HepG2 (cell line): ENCODE measurements around the gene PPP1R18. TPM values are rescaled to one million over a fixed set of nuclear protein-coding genes. Genes with fewer than 3 reads are reported as not detected.

Experiments used
- AKAP8 ChIP-seq: sonication (generic); formaldehyde crosslinking; IDR thresholded peaks from 2 replicates; pipeline ENCODE4 v1.5.1; 2020; ENCODE audit warnings: mild to moderate bottlenecking, missing genetic modification reagents
- HHEX ChIP-seq: IDR thresholded peaks from 2 replicates; pipeline ENCODE4 v1.6.1; 2016; ENCODE audit warnings: control low read depth
- KLF12 ChIP-seq: sonication (generic); formaldehyde crosslinking; IDR thresholded peaks from 2 replicates; pipeline ENCODE4 v1.4.0; 2020; ENCODE audit warnings: missing genetic modification reagents, borderline replicate concordance
- NFATC3 ChIP-seq: sonication (generic); formaldehyde crosslinking; IDR thresholded peaks from 2 replicates; pipeline ENCODE4 v1.5.1; 2020; ENCODE audit warnings: mild to moderate bottlenecking, missing genetic modification reagents
- SATB2 ChIP-seq: sonication (generic); formaldehyde crosslinking; IDR thresholded peaks from 2 replicates; pipeline ENCODE4 v1.5.0; 2020; ENCODE audit warnings: missing genetic modification reagents
- SIX1 ChIP-seq: sonication (generic); formaldehyde crosslinking; IDR thresholded peaks from 2 replicates; pipeline ENCODE4 v1.4.0; 2020; ENCODE audit warnings: missing genetic modification reagents, borderline replicate concordance
- ZNF75D ChIP-seq: sonication (generic); formaldehyde crosslinking; IDR thresholded peaks from 2 replicates; pipeline ENCODE4 v1.8.1; 2023; ENCODE audit warnings: missing genetic modification reagents, mild to moderate bottlenecking, borderline replicate concordance
- ZNF850 ChIP-seq: sonication (generic); formaldehyde crosslinking; conservative IDR thresholded peaks from 2 replicates; pipeline ENCODE4 v1.9.0; 2021; ENCODE audit warnings: mild to moderate bottlenecking, missing genetic modification reagents
- ZSCAN22 ChIP-seq: sonication (generic); formaldehyde crosslinking; IDR thresholded peaks from 2 replicates; pipeline ENCODE4 v1.4.0; 2020; ENCODE audit warnings: mild to moderate bottlenecking, missing genetic modification reagents
- ZSCAN29 ChIP-seq: sonication (generic); formaldehyde crosslinking; conservative IDR thresholded peaks from 2 replicates; pipeline ENCODE4 v1.4.0; 2020; ENCODE audit warnings: mild to moderate bottlenecking, missing genetic modification reagents
- polyA plus RNA-seq, 8 experiments: library from polyadenylated mRNA; depleted of rRNA in 3 of 8; stranded (reverse) in 7 of 8; unstranded in 1 of 8; fragments of >200 nt; fragmentation: Illumina TruSeq in 4 of 8; extraction: Trizol in 4 of 8; gene quantifications; 2 replicates each; pipeline versions ENCODE4 v1.2.1 to v1.2.3, GENCODE V29; 2011 to 2016; ENCODE audit warnings: low read depth in 4 of 8, missing spikeins in 1 of 8, mixed read lengths in 1 of 8; ENCODE audit not compliant: insufficient read depth in 1 of 8
- total RNA-seq, 5 experiments: library from RNA; depleted of rRNA; stranded (reverse); fragments of >200 nt; fragmentation: Illumina TruSeq; extraction: Trizol; gene quantifications; 2 replicates each; pipeline ENCODE4 v1.2.3, GENCODE V29; 2016; ENCODE audit warnings: low read depth in 1 of 5
- TF ChIP-seq, protein P1 (sequence below): sonication (generic); formaldehyde crosslinking; IDR thresholded peaks from 2 replicates; pipeline ENCODE4 v1.5.0; 2020; ENCODE audit warnings: missing genetic modification reagents
- TF ChIP-seq, protein P2 (sequence below): sonication (generic); formaldehyde crosslinking; conservative IDR thresholded peaks from 2 replicates; pipeline ENCODE4 v1.5.0; 2020; ENCODE audit warnings: missing genetic modification reagents
- TF ChIP-seq, protein P3 (sequence below): sonication (generic); formaldehyde crosslinking; IDR thresholded peaks from 2 replicates; pipeline ENCODE4; 2020; ENCODE audit warnings: missing genetic modification reagents, mild to moderate bottlenecking, borderline replicate concordance
- TF ChIP-seq, protein P4 (sequence below): sonication (generic); formaldehyde crosslinking; IDR thresholded peaks from 2 replicates; pipeline ENCODE4 v1.5.0; 2020; ENCODE audit warnings: mild to moderate bottlenecking, missing genetic modification reagents, borderline replicate concordance

PPP1R18 gene
- total and polyA plus RNA-seq, 2 of the 13 experiments (the other 11 are each of a cell fraction or from before 2014, with no cell fraction given), result 4.9 to 9.2 TPM

DNA sequence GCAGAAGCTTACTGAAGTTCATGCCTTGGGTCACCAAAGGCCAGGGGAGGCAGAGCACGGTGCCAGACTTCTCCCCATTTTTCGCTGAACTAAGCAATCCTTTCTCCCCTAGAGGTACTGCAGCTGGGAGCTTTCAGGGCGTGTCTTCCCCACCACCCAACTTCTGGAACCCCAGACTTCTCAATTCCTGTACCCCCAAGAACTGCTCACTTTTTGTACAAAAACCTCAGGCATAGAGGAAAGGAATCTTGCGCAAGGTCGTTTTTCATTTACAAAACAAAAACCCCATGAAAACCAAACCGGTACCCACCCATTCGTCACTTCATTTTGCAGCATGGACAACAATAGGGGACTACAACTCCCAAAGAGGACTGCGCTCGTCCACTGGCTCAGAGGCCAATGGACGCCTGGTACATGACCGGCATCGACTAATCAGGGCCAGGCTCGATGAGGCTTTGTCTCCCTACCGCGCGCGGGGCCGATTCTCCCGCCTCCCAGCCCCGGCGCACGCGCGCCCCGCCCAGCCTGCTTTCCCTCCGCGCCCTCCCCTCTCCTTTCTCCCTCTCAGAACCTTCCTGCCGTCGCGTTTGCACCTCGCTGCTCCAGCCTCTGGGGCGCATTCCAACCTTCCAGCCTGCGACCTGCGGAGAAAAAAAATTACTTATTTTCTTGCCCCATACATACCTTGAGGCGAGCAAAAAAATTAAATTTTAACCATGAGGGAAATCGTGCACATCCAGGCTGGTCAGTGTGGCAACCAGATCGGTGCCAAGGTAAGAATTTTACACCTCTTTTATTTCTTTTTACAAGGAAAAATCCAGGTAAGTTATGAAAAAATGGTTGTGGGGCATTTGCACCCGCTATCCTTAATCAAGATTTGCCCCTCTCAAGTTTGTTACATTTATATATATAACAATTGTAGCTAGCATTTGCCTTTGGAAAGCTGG, 33.6 kb upstream of the PPP1R18 start, which contains the start of gene TUBB (continued):
- TF ChIP-seq, protein P1, sequence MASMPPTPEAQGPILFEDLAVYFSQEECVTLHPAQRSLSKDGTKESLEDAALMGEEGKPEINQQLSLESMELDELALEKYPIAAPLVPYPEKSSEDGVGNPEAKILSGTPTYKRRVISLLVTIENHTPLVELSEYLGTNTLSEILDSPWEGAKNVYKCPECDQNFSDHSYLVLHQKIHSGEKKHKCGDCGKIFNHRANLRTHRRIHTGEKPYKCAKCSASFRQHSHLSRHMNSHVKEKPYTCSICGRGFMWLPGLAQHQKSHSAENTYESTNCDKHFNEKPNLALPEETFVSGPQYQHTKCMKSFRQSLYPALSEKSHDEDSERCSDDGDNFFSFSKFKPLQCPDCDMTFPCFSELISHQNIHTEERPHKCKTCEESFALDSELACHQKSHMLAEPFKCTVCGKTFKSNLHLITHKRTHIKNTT (CRISPR knock-in tag), result no peak
- TF ChIP-seq ZNF75D (CRISPR knock-in tag) (0 out of 2 replicates have a peak, but pooled peaks have one; percentile 15), SATB2 (CRISPR knock-in tag) (no peak), HHEX (CRISPR knock-in tag) (no peak), ZSCAN29 (no peak), AKAP8 (no peak), KLF12 (CRISPR knock-in tag) (peak; percentile 91; the same call in 1 of the 2 replicates), SIX1 (CRISPR knock-in tag) (no peak; the same call in 1 of the 2 replicates), ZSCAN22 (CRISPR knock-in tag) (no peak), ZNF850 (CRISPR knock-in tag) (no peak), NFATC3 (no peak)
- TF ChIP-seq, protein P2, sequence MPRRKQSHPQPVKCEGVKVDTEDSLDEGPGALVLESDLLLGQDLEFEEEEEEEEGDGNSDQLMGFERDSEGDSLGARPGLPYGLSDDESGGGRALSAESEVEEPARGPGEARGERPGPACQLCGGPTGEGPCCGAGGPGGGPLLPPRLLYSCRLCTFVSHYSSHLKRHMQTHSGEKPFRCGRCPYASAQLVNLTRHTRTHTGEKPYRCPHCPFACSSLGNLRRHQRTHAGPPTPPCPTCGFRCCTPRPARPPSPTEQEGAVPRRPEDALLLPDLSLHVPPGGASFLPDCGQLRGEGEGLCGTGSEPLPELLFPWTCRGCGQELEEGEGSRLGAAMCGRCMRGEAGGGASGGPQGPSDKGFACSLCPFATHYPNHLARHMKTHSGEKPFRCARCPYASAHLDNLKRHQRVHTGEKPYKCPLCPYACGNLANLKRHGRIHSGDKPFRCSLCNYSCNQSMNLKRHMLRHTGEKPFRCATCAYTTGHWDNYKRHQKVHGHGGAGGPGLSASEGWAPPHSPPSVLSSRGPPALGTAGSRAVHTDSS, result no peak
- TF ChIP-seq, protein P3, sequence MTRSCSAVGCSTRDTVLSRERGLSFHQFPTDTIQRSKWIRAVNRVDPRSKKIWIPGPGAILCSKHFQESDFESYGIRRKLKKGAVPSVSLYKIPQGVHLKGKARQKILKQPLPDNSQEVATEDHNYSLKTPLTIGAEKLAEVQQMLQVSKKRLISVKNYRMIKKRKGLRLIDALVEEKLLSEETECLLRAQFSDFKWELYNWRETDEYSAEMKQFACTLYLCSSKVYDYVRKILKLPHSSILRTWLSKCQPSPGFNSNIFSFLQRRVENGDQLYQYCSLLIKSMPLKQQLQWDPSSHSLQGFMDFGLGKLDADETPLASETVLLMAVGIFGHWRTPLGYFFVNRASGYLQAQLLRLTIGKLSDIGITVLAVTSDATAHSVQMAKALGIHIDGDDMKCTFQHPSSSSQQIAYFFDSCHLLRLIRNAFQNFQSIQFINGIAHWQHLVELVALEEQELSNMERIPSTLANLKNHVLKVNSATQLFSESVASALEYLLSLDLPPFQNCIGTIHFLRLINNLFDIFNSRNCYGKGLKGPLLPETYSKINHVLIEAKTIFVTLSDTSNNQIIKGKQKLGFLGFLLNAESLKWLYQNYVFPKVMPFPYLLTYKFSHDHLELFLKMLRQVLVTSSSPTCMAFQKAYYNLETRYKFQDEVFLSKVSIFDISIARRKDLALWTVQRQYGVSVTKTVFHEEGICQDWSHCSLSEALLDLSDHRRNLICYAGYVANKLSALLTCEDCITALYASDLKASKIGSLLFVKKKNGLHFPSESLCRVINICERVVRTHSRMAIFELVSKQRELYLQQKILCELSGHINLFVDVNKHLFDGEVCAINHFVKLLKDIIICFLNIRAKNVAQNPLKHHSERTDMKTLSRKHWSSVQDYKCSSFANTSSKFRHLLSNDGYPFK, result peak; percentile 79
- TF ChIP-seq, protein P4, sequence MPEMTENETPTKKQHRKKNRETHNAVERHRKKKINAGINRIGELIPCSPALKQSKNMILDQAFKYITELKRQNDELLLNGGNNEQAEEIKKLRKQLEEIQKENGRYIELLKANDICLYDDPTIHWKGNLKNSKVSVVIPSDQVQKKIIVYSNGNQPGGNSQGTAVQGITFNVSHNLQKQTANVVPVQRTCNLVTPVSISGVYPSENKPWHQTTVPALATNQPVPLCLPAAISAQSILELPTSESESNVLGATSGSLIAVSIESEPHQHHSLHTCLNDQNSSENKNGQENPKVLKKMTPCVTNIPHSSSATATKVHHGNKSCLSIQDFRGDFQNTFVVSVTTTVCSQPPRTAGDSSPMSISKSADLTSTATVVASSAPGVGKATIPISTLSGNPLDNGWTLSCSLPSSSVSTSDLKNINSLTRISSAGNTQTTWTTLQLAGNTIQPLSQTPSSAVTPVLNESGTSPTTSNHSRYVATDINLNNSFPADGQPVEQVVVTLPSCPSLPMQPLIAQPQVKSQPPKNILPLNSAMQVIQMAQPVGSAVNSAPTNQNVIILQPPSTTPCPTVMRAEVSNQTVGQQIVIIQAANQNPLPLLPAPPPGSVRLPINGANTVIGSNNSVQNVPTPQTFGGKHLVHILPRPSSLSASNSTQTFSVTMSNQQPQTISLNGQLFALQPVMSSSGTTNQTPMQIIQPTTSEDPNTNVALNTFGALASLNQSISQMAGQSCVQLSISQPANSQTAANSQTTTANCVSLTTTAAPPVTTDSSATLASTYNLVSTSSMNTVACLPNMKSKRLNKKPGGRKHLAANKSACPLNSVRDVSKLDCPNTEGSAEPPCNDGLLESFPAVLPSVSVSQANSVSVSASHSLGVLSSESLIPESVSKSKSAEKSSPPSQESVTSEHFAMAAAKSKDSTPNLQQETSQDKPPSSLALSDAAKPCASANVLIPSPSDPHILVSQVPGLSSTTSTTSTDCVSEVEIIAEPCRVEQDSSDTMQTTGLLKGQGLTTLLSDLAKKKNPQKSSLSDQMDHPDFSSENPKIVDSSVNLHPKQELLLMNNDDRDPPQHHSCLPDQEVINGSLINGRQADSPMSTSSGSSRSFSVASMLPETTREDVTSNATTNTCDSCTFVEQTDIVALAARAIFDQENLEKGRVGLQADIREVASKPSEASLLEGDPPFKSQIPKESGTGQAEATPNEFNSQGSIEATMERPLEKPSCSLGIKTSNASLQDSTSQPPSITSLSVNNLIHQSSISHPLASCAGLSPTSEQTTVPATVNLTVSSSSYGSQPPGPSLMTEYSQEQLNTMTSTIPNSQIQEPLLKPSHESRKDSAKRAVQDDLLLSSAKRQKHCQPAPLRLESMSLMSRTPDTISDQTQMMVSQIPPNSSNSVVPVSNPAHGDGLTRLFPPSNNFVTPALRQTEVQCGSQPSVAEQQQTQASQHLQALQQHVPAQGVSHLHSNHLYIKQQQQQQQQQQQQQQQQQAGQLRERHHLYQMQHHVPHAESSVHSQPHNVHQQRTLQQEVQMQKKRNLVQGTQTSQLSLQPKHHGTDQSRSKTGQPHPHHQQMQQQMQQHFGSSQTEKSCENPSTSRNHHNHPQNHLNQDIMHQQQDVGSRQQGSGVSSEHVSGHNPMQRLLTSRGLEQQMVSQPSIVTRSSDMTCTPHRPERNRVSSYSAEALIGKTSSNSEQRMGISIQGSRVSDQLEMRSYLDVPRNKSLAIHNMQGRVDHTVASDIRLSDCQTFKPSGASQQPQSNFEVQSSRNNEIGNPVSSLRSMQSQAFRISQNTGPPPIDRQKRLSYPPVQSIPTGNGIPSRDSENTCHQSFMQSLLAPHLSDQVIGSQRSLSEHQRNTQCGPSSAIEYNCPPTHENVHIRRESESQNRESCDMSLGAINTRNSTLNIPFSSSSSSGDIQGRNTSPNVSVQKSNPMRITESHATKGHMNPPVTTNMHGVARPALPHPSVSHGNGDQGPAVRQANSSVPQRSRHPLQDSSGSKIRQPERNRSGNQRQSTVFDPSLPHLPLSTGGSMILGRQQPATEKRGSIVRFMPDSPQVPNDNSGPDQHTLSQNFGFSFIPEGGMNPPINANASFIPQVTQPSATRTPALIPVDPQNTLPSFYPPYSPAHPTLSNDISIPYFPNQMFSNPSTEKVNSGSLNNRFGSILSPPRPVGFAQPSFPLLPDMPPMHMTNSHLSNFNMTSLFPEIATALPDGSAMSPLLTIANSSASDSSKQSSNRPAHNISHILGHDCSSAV (CRISPR knock-in tag), result no peak
